ENCODE results near the gene COL5A2.

- TF ChIP-seq CTCF (IDR thresholded peaks at IDR 0.05; ENCODE audit: low read depth, low read length) (no peak), EZH2phosphoT487 (IDR thresholded peaks at IDR 0.05; ENCODE audit: low read depth) (no peak)
Observed at GRCh38 chr2:189069855-189070619, 109.5 kb downstream of the COL5A2 start.
